Measurements from ENCODE around the gene OTUD7B.

The OTUD7B gene

DNA sequence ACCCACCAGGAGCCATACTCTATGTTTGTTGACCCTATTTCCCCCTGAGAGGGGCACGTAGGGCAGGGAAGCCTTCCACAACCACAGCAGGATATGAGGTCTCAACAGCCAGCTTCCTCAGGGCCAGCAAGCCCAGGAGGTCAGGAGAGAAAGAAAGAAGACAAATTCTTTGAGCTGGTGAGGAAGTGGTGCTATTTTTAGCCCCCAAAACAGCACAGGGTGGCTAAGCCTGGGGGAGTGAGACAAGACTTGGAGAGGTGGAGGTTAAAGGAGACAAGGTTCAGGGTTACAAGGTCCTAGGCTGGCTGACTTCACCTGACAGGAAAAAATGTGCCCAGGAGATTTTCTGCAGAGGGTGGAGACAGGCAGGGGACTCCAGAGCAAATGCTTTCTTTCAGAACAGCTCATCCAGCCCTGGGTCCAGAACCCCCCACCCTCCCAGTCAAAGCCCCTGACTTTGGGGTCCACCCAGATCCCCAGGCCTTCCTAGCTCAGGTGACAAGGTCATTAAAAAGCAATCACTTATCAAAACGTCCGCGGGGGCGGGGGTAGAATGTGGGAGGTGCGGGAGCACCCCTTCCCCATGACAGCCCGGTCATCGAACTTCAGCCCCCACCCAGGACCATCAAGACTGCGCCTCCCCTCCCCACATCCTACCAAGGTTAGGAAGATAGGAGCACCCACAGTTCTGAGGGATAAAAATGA is 94.2 kb downstream of the OTUD7B start:
- DNase-seq (ENCODE audit: low read depth) = no peak

DNA sequence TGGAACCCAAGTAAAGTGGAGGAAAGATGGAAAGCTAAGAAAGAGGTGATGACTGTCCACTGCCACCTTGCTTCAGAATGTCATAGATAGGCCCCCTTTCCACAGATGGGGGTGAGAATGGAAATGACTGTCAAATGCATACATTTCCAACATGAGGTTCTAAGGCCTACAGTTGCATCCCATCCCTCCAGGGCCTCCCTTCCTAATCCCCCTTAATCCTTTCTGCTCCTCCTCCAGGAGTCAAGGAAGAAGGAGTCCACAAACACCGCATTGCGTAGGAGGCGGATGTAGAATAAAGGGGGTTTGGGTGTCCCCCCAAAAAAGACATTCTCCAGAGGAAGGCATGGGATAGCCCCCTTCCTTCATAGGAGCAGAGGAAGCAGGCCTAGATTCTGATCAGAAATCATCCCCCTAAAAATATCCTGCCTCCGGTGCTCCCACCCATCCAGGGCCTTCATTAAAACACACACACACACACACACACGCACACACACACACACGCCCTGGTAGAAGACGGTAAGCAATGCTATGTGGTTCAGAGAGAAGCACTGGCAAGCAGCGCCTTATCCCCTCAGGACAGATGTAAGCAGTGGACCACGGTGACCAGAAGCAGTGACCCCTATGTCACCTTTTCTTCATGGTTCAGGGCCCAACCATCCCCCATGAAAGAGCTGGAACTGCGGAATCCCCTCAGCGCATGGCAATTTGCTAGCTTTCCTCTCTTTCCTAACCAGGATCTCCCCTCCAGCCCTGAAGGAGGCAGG is 94.9 kb downstream of the OTUD7B start:
- no peak for DNase-seq (ENCODE audit: low read depth)

DNA sequence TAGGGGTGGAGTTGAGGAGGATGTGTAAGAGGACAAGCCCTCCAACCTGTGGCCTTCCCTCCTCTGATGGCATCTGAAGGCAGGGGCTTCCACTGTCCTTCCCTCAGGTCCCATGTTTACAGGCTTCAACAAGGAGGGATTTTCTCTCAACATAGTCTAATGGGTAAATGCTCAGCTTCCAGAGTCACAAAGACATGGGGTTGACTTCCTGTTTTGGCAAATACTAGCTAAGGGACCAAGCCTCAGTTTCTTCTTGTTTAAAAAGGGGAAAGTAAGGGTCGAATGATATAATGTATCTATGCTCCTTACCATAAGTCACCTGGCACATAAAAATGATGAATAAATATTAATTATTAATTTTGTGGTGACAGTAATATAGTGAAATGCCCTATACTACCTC is 96.0 kb downstream of the OTUD7B start:
- no peak for DNase-seq (ENCODE audit: low read depth)

- no peak for DNase-seq (ENCODE audit: low read depth)
These were observed 103.9 kb downstream of the OTUD7B start for GRCh38 chr1:149906570-149907075.

DNA sequence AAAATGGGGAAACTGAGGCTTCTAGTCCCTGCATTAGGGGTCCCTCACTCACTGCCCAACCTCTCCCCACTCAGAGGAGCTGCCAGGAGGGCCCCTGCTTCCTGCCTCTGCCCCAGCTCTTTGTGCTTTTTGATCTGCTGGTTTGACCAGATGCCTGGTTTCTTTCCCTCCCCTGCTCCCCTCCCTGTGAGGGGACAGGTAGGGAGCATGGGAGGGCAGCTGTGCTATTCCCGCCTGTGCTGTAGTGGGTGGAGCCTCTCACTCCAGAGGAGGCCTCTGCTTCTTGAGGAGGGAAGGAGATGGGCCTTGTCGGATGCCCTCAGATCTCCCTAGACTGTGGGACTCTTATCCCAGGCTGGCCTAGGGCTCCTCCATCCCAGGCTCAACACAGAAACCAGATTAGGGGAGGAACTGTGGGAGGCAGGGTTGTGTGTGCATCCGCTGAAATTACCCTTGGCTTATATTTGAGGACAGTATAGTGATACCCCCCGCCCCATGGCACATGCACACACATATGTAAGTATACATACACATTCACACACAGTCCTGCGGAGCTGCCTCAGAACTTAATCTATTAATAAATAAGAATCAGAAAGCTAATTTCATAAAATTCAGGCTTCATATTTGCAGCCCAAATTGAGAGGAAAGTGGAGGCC is 106.6 kb downstream of the OTUD7B start:
- no peak for DNase-seq (ENCODE audit: low read depth)

GRCh38 chr1:149899460-149900284 is 110.9 kb downstream of the OTUD7B start, which contains the start of gene BOLA1:
Gene BOLA1, plus strand, starts transcription at chr1:149899568. Its CDS starts 492 bp downstream, at chr1:149900060.
- peak; percentile 69 for DNase-seq (ENCODE audit: low read depth)

- DNase-seq (ENCODE audit: low read depth) = no peak
These were observed 114.0 kb downstream of the OTUD7B start for GRCh38 chr1:149896575-149896974.

GRCh38 chr1:149888999-149889289 is 121.6 kb downstream of the OTUD7B start:
- no peak for DNase-seq (ENCODE audit: low read depth)

DNA sequence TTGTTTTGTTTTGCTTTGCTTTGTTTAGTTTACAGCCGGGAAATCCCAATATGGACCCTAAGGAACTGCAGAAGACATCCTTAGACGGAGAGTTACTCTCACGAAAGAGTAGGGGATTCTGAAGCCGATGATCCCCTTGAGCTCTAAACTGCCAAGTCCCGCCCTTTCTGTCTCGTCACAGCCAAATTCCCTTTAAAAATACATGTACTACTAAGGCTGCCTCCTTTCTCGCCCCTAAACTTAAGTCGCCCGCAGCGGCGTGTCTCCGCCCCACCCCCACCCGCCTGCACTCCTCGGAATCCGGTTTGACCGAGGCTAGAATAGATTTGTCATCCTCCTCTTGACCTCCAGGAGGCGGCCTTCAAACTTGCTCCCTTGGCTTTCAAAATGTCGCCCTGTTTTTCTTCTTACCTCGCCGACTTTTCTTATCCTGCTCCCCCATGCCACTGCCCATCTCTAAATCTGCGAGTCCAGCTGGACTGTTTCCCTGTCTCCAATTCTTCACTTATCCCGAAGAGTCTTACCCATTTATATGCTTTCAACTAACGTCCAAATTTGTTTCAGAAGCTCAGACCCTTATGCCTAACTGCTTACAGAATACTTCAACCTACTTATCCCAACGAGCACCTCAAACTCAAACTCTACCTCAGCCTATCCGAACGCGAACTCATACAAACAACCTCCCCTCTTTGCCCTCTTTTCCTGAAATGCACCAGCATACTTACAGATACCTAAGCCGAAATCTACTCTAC is 122.1 kb downstream of the OTUD7B start:
- peak; percentile 54 for DNase-seq (ENCODE audit: low read depth)

Measured in T-helper 22 cell (primary cell).